Measurements from ENCODE around the gene GPR137. TPM values are rescaled to one million over a fixed set of nuclear protein-coding genes. Genes with fewer than 3 reads are reported as not detected.
A peak's percentile ranks its signal among the peaks of the same experiment; 100 is the strongest.

The GPR137 gene
- total and polyA plus RNA-seq, 10 of the 15 experiments (the other 5 are each of a cell fraction or from before 2014, with no cell fraction given), result 0.37 to 29.2 (median 13.8) TPM

- TF ChIP-seq ZBTB33 (IDR thresholded peaks at IDR 0.05) (no peak), PAX8 (IDR thresholded peaks at IDR 0.05) (no peak), YBX1 (IDR thresholded peaks at IDR 0.05) (no peak)
These were observed 47.9 kb downstream of the GPR137 start (continued) for GRCh38 chr11:64333556-64333955.

DNA sequence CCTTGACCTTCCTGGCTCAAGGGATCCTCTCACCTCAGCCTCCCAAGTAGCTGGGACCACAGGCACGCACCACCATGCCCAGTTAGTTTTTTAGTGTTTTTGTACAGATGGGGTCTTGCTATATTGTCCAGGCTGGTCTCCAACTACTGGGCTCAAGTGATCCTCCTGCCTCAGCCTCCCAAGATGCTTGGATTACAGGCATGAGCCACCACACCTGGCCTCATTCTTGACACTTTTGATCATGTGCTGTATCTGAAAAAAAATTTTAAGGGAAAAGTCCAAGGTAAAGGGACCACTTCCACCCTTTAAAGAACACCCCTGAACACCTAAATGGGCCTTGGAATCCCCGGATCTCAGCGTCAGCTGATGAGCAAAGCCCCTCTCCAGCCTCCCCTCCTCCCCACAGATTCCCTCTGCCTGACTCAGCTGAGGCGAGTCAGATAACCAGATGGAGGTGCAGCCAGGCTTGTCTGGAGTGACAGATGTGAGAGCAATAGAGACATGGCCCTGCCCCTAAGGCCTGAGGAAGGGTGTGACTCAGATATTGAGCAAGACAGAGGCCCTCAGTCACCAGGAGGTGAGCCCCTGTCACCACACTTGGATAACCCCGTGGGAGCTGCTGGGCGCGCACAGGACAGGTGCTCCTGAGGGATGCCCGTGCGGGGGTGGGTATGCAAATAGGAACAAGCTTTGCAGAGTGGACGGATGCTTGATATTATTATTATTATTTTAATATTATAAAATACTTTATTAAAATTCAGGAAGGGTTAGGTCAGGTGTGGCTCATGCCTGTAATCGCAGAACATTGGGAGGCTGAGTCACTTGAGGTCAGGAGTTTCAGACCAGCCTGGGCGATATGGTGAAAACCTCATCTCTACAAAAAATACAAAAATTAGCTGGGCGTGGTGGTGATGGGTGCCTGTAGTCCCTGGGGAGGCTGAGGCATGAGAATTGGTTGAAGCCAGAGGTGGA is 49.4 kb downstream of the GPR137 start:
- Histone ChIP-seq H3K27ac (ENCODE audit: control insufficient read depth, insufficient read depth) (peak overlapping the region; percentile 41), H3K27me3 (replicated peaks in 1 of 2; ENCODE audit: control insufficient read depth in 2 of 2, insufficient read depth in 2 of 2, low read length in 1 of 2) (no peaks in the 10 kb centered on the region), H3K79me2 (ENCODE audit: control insufficient read depth, insufficient read depth, low read length) (peaks cover 12% of the 10 kb centered on the region), H3K9ac (ENCODE audit: control insufficient read depth, insufficient read depth, low read length) (no peak overlapping the region), H3K9me3 (replicated peaks; ENCODE audit: control insufficient read depth, insufficient read depth, low read length) (no peaks in the 10 kb centered on the region), H4K20me1 (ENCODE audit: control insufficient read depth, insufficient read depth) (no peaks in the 10 kb centered on the region), H3K4me1 (ENCODE audit: control insufficient read depth, insufficient read depth, low read length) (peaks cover 30% of the 10 kb centered on the region), H3K4me3 (no peak overlapping the region), H3K4me2 (ENCODE audit: control insufficient read depth, insufficient read depth) (peak overlapping the region; percentile 57), H2AFZ (ENCODE audit: control insufficient read depth, low read depth, low read length) (no peak overlapping the region), H3K36me3 (ENCODE audit: control insufficient read depth in 2 of 2, insufficient read depth in 2 of 2, low read length in 1 of 2) (no peaks in the 10 kb centered on the region)
- SMC1A ChIA-PET (ENCODE audit: uncharacterized antibody, unreplicated experiment), result interaction anchor here (1.5 to 6.4 kb wide), 4 partner anchors 17 to 31 kb away, joined by 3 to 71 read pairs (median 10); partner anchors contain the start of genes PRDX5, RPS6KA4 and TRMT112
- CTCF ChIA-PET, result interaction anchor here (0.5 to 14.7 kb wide), 11 partner anchors 12 to 129 kb away, joined by 3 to 228 read pairs (median 4); partner anchors contain the start of genes ESRRA, PRDX5, RPS6KA4 and TRMT112
- peak; percentile 87 for ATAC-seq
- intact Hi-C loops (cut with micrococcal nuclease; ENCODE audit: unreplicated experiment) (loop anchor here (1.0 kb wide), 1 partner anchor 18 kb away; the partner anchor contains the start of gene TRMT112), in situ Hi-C loops (cut with MboI) (no loop called here)
- peak; percentile 87 for DNase-seq (ENCODE audit: low read depth, low spot score)
- peak; percentile 88 for FAIRE-seq
- RAD21 ChIA-PET (ENCODE audit: unreplicated experiment), result interaction anchor here (1.0 to 4.7 kb wide), 6 partner anchors 11 to 109 kb away, joined by 3 to 57 read pairs (median 6); partner anchors contain the start of genes NUDT22, PRDX5 and TRMT112
- POLR2A ChIA-PET, result interaction anchor here (0.7 to 1.9 kb wide), 8 partner anchors 10 to 1479 kb away, joined by 3 to 25 read pairs (median 6); partner anchors contain the start of genes ESRRA, FERMT3, PRDX5 and TRMT112
- 9% methylated on average over 13 of the region's 13 CpGs for WGBS (ENCODE audit: insufficient coverage, insufficient replicate concordance, low lambda C conversion rate, missing lambda C conversion rate)
- BruUV-seq (replicated peaks), result no TSS peak
- TF ChIP-seq, protein P1, sequence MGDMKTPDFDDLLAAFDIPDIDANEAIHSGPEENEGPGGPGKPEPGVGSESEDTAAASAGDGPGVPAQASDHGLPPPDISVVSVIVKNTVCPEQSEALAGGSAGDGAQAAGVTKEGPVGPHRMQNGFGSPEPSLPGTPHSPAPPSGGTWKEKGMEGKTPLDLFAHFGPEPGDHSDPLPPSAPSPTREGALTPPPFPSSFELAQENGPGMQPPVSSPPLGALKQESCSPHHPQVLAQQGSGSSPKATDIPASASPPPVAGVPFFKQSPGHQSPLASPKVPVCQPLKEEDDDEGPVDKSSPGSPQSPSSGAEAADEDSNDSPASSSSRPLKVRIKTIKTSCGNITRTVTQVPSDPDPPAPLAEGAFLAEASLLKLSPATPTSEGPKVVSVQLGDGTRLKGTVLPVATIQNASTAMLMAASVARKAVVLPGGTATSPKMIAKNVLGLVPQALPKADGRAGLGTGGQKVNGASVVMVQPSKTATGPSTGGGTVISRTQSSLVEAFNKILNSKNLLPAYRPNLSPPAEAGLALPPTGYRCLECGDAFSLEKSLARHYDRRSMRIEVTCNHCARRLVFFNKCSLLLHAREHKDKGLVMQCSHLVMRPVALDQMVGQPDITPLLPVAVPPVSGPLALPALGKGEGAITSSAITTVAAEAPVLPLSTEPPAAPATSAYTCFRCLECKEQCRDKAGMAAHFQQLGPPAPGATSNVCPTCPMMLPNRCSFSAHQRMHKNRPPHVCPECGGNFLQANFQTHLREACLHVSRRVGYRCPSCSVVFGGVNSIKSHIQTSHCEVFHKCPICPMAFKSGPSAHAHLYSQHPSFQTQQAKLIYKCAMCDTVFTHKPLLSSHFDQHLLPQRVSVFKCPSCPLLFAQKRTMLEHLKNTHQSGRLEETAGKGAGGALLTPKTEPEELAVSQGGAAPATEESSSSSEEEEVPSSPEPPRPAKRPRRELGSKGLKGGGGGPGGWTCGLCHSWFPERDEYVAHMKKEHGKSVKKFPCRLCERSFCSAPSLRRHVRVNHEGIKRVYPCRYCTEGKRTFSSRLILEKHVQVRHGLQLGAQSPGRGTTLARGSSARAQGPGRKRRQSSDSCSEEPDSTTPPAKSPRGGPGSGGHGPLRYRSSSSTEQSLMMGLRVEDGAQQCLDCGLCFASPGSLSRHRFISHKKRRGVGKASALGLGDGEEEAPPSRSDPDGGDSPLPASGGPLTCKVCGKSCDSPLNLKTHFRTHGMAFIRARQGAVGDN (IDR thresholded peaks at IDR 0.05), result 0 out of 2 replicates have a peak, but pooled peaks have one; percentile 16
- TF ChIP-seq NBN (IDR thresholded peaks at IDR 0.05) (peak; percentile 52; the same call in 1 of the 2 replicates), EED (IDR thresholded peaks at IDR 0.05; ENCODE audit: low read depth) (peak; percentile 90), MEF2A (IDR thresholded peaks at IDR 0.05; ENCODE audit: insufficient read depth, low read depth, low read length) (no peak), RAD51 (IDR thresholded peaks at IDR 0.05) (0 out of 2 replicates have a peak, but pooled peaks have one; percentile 14), NR2F1 (conservative IDR thresholded peaks at IDR 0.05) (peak; percentile 87)
- TF ChIP-seq, protein P2, sequence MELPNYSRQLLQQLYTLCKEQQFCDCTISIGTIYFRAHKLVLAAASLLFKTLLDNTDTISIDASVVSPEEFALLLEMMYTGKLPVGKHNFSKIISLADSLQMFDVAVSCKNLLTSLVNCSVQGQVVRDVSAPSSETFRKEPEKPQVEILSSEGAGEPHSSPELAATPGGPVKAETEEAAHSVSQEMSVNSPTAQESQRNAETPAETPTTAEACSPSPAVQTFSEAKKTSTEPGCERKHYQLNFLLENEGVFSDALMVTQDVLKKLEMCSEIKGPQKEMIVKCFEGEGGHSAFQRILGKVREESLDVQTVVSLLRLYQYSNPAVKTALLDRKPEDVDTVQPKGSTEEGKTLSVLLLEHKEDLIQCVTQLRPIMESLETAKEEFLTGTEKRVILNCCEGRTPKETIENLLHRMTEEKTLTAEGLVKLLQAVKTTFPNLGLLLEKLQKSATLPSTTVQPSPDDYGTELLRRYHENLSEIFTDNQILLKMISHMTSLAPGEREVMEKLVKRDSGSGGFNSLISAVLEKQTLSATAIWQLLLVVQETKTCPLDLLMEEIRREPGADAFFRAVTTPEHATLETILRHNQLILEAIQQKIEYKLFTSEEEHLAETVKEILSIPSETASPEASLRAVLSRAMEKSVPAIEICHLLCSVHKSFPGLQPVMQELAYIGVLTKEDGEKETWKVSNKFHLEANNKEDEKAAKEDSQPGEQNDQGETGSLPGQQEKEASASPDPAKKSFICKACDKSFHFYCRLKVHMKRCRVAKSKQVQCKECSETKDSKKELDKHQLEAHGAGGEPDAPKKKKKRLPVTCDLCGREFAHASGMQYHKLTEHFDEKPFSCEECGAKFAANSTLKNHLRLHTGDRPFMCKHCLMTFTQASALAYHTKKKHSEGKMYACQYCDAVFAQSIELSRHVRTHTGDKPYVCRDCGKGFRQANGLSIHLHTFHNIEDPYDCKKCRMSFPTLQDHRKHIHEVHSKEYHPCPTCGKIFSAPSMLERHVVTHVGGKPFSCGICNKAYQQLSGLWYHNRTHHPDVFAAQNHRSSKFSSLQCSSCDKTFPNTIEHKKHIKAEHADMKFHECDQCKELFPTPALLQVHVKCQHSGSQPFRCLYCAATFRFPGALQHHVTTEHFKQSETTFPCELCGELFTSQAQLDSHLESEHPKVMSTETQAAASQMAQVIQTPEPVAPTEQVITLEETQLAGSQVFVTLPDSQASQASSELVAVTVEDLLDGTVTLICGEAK (IDR thresholded peaks at IDR 0.05; ENCODE audit: borderline replicate concordance), result no peak
